IPS-NIHi7 (cell line): ENCODE results near the gene C1QTNF1.

Experiments used
- DNase-seq: peaks from one replicate; pipeline ENCODE4 v3.0.0; 2012; ENCODE audit warnings: mixed read lengths; ENCODE audit errors: extremely low spot score

The C1QTNF1 gene

GRCh38 chr17:78992542-78993212 lies 31.3 kb upstream of the C1QTNF1 start:
- DNase-seq, result no peak

GRCh38 chr17:78993241-78993956 lies 30.6 kb upstream of the C1QTNF1 start:
- peak; percentile 82 for DNase-seq

DNA sequence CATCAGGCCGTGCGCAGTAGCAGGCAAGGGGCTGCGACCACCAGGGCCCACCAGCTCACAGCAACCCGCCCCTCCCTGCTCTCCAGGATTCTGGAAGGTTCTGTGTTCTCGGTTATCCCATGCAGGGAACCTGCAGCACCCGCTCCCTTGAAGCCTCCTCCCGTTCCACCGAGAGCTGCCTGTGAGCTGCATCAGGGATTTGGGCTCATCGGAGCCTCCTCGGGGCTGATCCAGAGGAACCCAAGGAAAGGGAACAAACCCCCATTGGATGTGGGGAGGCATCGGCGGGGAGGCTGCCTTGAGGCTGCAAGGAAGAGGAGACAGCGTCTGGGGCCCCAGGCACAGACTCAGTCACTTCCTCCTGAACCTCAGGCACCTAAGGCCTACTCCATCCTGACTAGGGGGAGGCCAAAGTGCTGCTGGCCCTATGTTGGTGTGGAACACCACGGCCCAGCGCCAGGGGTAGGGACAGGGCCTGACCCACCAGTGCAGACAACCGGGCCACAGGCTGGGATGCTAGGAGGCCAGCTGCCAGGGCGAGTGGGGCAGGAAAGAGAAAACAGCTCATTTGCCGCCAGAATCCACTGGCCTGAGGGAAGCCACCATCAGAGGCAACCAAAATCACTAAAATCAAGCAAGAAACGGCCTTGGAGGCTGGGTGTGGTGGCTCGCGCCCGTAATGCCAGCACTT lies 29.8 kb upstream of the C1QTNF1 start:
- no peak for DNase-seq

GRCh38 chr17:78995022-78995760 lies 28.8 kb upstream of the C1QTNF1 start:
- DNase-seq, result no peak

DNA sequence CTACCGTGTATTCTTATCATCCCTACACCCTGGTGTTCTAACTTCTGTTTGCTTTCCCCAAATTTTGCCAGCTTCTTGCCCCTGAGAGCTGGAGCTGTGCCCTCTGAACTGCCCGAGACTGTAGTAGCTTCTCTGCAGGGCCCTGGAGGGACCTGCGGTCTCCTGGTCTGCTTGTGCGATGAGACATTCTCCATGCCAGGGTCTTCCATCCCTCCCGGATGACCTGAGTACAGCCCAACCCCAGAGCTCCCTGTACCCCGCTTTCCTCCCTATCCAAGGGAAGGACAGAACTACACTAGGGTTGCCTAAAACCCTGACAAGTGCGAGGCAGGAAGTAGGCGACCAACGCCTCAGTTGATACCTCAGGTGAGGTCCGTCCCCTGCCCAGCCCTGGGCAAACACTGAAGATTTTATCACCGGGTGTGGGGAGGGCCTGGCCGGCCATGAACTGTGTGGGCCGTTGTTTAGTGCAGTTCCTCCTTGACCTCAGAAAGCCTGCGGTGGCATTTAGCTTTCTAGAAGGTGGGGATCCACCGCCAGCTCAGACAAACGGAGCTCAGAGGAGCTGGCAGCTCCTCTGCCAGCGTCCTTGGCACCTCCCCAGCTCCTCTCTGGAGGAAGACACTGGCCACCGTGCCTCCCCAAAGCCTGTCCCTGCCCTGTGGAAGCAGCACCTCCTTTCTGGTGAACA lies 28.1 kb upstream of the C1QTNF1 start:
- no peak for DNase-seq

- DNase-seq, result no peak
These were observed 27.2 kb upstream of the C1QTNF1 start for GRCh38 chr17:78996781-78997201.

- no peak for DNase-seq
These were observed 26.7 kb upstream of the C1QTNF1 start for GRCh38 chr17:78997231-78997741.

GRCh38 chr17:78997881-78998280 lies 26.1 kb upstream of the C1QTNF1 start:
- DNase-seq, result no peak

- DNase-seq, result no peak
These were observed 25.5 kb upstream of the C1QTNF1 start for GRCh38 chr17:78998311-78999055.

GRCh38 chr17:78999056-78999768 lies 24.8 kb upstream of the C1QTNF1 start:
- DNase-seq, result no peak

- no peak for DNase-seq
These were observed 24.0 kb upstream of the C1QTNF1 start for GRCh38 chr17:78999947-79000395.

GRCh38 chr17:79000396-79001189 lies 23.4 kb upstream of the C1QTNF1 start:
- no peak for DNase-seq

DNA sequence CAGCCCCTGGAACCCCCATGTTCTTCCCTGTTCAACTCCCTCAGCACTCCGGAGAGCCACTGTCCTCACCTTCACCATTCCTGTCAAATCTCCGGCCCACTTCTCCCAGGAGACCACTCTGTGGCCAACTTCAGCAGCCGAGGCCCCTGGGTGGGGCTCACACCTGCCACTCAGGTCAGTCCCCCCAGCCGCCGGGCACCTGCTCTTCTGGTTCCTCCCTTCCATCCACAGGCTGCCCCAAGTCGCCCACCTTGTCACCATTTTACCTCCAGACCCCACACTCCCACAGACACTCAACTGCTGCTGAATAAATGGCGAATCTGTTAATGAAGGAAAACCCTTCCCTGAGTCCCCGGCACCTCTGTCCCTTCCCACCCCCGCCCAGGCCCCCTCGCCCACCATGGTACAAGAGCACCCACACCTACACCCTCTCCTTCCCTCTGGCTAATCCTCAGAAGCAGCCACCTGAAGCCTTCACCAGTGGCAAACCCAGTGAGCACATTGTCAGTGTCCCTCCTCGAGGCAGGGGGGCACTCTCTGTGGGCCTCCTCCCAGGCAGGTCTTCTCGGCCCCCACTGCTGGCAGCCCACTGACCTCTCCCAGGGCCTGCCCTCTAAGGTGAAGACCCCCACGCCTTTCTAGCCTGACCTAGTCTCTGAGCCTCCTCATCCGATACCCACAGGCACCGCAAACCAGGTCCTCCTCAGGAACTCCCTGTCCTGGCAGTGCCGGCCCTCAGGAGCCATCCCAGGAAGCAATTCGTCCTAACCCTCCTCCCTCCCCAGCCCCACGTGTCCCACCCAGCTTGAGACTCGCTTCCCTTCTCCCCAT lies 22.6 kb upstream of the C1QTNF1 start:
- DNase-seq, result no peak

- no peak for DNase-seq
These were observed 21.7 kb upstream of the C1QTNF1 start for GRCh38 chr17:79002291-79002690.

- no peak for DNase-seq
These were observed 21.0 kb upstream of the C1QTNF1 start for GRCh38 chr17:79002796-79003593.

- DNase-seq, result no peak
These were observed 20.1 kb upstream of the C1QTNF1 start for GRCh38 chr17:79003661-79004411.
